8988T (cell line): ENCODE data around the gene ACER3.
"Not testable (repeated sequence)": the region's sequence is repeated elsewhere in the genome, so short reads cannot be mapped to it uniquely, and the experiment has no call there.

ENCODE experiments used
- DNase-seq: peaks from one replicate; pipeline ENCODE4 v3.0.0; 2011

ACER3 gene

GRCh38 chr11:77044356-77044755 lies 183.6 kb downstream of the ACER3 start:
- no peak for DNase-seq

GRCh38 chr11:77044886-77045285 lies 184.2 kb downstream of the ACER3 start:
- no peak for DNase-seq

GRCh38 chr11:77046060-77046501 lies 185.4 kb downstream of the ACER3 start:
- peak; percentile 97 for DNase-seq

- DNase-seq, result no peak
Observed at GRCh38 chr11:77047007-77047927, 186.5 kb downstream of the ACER3 start.

- DNase-seq, result not testable (repeated sequence)
Observed at GRCh38 chr11:77047928-77048446, 187.3 kb downstream of the ACER3 start.

- no peak for DNase-seq
Observed at GRCh38 chr11:77049026-77049425, 188.3 kb downstream of the ACER3 start.

- DNase-seq, result no peak
Observed at GRCh38 chr11:77051511-77051910, 190.8 kb downstream of the ACER3 start.

GRCh38 chr11:77052518-77052917 lies 191.8 kb downstream of the ACER3 start:
- no peak for DNase-seq

GRCh38 chr11:77053217-77054015 lies 192.7 kb downstream of the ACER3 start:
- no peak for DNase-seq

GRCh38 chr11:77054084-77054483 lies 193.4 kb downstream of the ACER3 start:
- DNase-seq, result no peak

- DNase-seq, result no peak
Observed at GRCh38 chr11:77055101-77055561, 194.4 kb downstream of the ACER3 start.

- no peak for DNase-seq
Observed at GRCh38 chr11:77055913-77056312, 195.2 kb downstream of the ACER3 start.

GRCh38 chr11:77056814-77057402 lies 196.2 kb downstream of the ACER3 start:
- DNase-seq, result no peak

GRCh38 chr11:77057938-77058474 lies 197.3 kb downstream of the ACER3 start:
- no peak for DNase-seq

- DNase-seq, result no peak
Observed at GRCh38 chr11:77058900-77059299, 198.2 kb downstream of the ACER3 start.

- no peak for DNase-seq
Observed at GRCh38 chr11:77059806-77060205, 199.1 kb downstream of the ACER3 start.

GRCh38 chr11:77060234-77060633 lies 199.5 kb downstream of the ACER3 start:
- no peak for DNase-seq

GRCh38 chr11:77061258-77061657 lies 200.5 kb downstream of the ACER3 start:
- DNase-seq, result not testable (repeated sequence)

GRCh38 chr11:77062924-77063323 lies 202.2 kb downstream of the ACER3 start:
- DNase-seq, result no peak

GRCh38 chr11:77063407-77063806 lies 202.7 kb downstream of the ACER3 start:
- no peak for DNase-seq

- DNase-seq, result no peak
Observed at GRCh38 chr11:77063861-77064260, 203.1 kb downstream of the ACER3 start.

GRCh38 chr11:77064648-77065217 lies 204.0 kb downstream of the ACER3 start:
- DNase-seq, result no peak
